ENCODE data around the gene BCL11B. TPM values are rescaled to one million over a fixed set of nuclear protein-coding genes. Genes with fewer than 3 reads are reported as not detected.
A peak's percentile ranks its signal among the peaks of the same experiment; 100 is the strongest.

Gene BCL11B
- total and polyA plus RNA-seq, 2 of the 8 experiments (the other 6 are each of a cell fraction or from before 2014, with no cell fraction given): 0.63 to 5.9 TPM

DNA sequence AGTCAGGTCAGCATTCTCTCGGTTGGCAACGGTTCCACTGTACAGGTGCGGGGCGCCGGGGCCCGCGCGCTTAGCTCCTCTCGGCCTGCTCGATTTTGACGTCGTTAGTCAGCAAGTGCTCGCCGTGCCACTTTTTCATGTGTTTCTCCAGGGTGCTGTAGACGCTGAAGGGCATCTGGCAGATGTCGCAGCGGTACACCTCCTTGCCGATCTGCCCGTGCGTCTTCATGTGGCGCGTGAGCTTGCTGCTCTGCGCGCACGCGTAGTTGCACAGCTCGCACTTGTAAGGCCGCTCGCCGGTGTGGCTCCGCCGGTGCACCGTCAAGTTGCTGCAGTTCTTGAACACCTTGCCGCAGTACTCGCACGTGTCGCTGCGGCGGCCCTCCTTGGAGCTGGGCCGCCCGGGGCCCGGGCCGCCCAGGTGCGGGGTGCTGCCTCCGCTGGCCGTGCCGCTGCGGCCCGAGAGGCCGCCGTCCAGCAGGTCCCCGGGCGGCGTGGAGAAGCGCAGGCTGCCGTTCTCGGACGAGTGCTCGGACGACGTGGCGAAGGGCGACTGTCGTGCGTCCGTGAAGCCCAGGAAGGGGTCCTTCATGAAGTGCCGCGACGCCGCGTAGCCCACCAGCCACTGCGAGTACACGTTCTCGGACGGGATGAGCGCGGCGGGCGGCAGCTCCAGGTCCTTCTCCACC lies 97.8 kb downstream of the BCL11B start (continued):
- no peak for TF ChIP-seq TAF1 (IDR thresholded peaks at IDR 0.05; ENCODE audit: low read depth, low read length)
- no peak for TF ChIP-seq EP300 (IDR thresholded peaks at IDR 0.05; ENCODE audit: borderline replicate concordance in 1 of 2, low read depth in 2 of 2, low read length in 2 of 2)
- no peak for TF ChIP-seq HDAC6 (IDR thresholded peaks at IDR 0.05; ENCODE audit: low read depth, low read length)
- TF ChIP-seq, protein P1, sequence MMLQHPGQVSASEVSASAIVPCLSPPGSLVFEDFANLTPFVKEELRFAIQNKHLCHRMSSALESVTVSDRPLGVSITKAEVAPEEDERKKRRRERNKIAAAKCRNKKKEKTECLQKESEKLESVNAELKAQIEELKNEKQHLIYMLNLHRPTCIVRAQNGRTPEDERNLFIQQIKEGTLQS (IDR thresholded peaks at IDR 0.05; ENCODE audit: insufficient read depth, low read depth, low read length): no peak
- peak in 1 of 2 experiments; percentile 34; a peak in 1 of 4 replicates for TF ChIP-seq RAD21 (IDR thresholded peaks at IDR 0.05 in 1 of 2, conservative IDR thresholded peaks at IDR 0.05 in 1 of 2; ENCODE audit: low read depth in 2 of 2, low read length in 2 of 2)
- TF ChIP-seq POLR2AphosphoS5 (IDR thresholded peaks at IDR 0.05; ENCODE audit: low read depth, low read length): no peak
- TF ChIP-seq, protein P2, sequence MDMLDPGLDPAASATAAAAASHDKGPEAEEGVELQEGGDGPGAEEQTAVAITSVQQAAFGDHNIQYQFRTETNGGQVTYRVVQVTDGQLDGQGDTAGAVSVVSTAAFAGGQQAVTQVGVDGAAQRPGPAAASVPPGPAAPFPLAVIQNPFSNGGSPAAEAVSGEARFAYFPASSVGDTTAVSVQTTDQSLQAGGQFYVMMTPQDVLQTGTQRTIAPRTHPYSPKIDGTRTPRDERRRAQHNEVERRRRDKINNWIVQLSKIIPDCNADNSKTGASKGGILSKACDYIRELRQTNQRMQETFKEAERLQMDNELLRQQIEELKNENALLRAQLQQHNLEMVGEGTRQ (IDR thresholded peaks at IDR 0.05; ENCODE audit: low read length): no peak
- TF ChIP-seq JUN (IDR thresholded peaks at IDR 0.05; ENCODE audit: low read depth, low read length): no peak

Measured in H1 (cell line).